Fibroblast of upper back skin (primary cell): ENCODE measurements around the gene ADAMTSL1.
"Not testable (repeated sequence)": the region's sequence is repeated elsewhere in the genome, so short reads cannot be mapped to it uniquely, and the experiment has no call there.

ENCODE experiments used
- DNase-seq: peaks from one replicate; pipeline ENCODE4 v3.0.0-alpha.2; 2013

The ADAMTSL1 gene

GRCh38 chr9:18911714-18912342, 437.9 kb downstream of the ADAMTSL1 start:
- DNase-seq, result no peak

GRCh38 chr9:18920141-18921084, 446.5 kb downstream of the ADAMTSL1 start:
- peak; percentile 72 for DNase-seq

- peak; percentile 57 for DNase-seq
Measured at GRCh38 chr9:18921366-18922075, 447.6 kb downstream of the ADAMTSL1 start.

- DNase-seq, result no peak
Measured at GRCh38 chr9:18922161-18922885, 448.4 kb downstream of the ADAMTSL1 start.

- DNase-seq, result no peak
Measured at GRCh38 chr9:18923167-18923566, 449.2 kb downstream of the ADAMTSL1 start.

- DNase-seq, result no peak
Measured at GRCh38 chr9:18923671-18924430, 449.9 kb downstream of the ADAMTSL1 start.

- DNase-seq, result no peak
Measured at GRCh38 chr9:18925880-18926279, 451.9 kb downstream of the ADAMTSL1 start.

GRCh38 chr9:18926513-18926912, 452.6 kb downstream of the ADAMTSL1 start:
- DNase-seq, result no peak

GRCh38 chr9:18928711-18929110, 454.8 kb downstream of the ADAMTSL1 start:
- DNase-seq, result no peak

GRCh38 chr9:18930611-18931010, 456.7 kb downstream of the ADAMTSL1 start:
- DNase-seq, result not testable (repeated sequence)

GRCh38 chr9:18935541-18935940, 461.6 kb downstream of the ADAMTSL1 start:
- no peak for DNase-seq

GRCh38 chr9:18936094-18936871, 462.3 kb downstream of the ADAMTSL1 start:
- DNase-seq, result no peak

- DNase-seq, result no peak
Measured at GRCh38 chr9:18939943-18940342, 466.0 kb downstream of the ADAMTSL1 start.

GRCh38 chr9:18941060-18941740, 467.2 kb downstream of the ADAMTSL1 start:
- no peak for DNase-seq

GRCh38 chr9:18942801-18943200, 468.8 kb downstream of the ADAMTSL1 start:
- DNase-seq, result no peak

- DNase-seq, result no peak
Measured at GRCh38 chr9:18947892-18948339, 474.0 kb downstream of the ADAMTSL1 start.

GRCh38 chr9:18951936-18952335, 478.0 kb downstream of the ADAMTSL1 start:
- DNase-seq, result no peak

GRCh38 chr9:18955626-18956025, 481.7 kb downstream of the ADAMTSL1 start:
- no peak for DNase-seq
